Smooth muscle cell (in vitro differentiated cells): ENCODE measurements around the gene ZDHHC6. TPM values are rescaled to one million over a fixed set of nuclear protein-coding genes. Genes with fewer than 3 reads are reported as not detected.
A peak's percentile ranks its signal among the peaks of the same experiment; 100 is the strongest.

Experiments
- DNase-seq: peaks from one replicate; lab custom pipeline; 2025; ENCODE audit not compliant: unreplicated experiment; lab: John Stamatoyannopoulos, UW
- H2AFZ ChIP-seq: fragments of 200-600 bp; sonication (generic); 2 replicates; pipeline ENCODE4 v1.6.0; 2016; ENCODE audit warnings: antibody characterized with exemption, low read depth, mild to moderate bottlenecking
- H3F3A ChIP-seq: fragments of 200-600 bp; sonication (generic); 2 replicates; pipeline ENCODE4 v1.6.0; 2017; ENCODE audit warnings: antibody characterized with exemption, low read depth
- H3K27ac ChIP-seq: fragments of 200-600 bp; sonication (generic); 2 replicates; pipeline ENCODE4 v1.5.1; 2016; ENCODE audit warnings: low read depth, mild to moderate bottlenecking
- H3K27me3 ChIP-seq: fragments of 200-600 bp; sonication (generic); 2 replicates; pipeline ENCODE4 v1.6.1; 2016; ENCODE audit warnings: low read depth, mild to moderate bottlenecking
- H3K36me3 ChIP-seq: fragments of 200-600 bp; sonication (generic); 2 replicates; pipeline ENCODE4 v1.5.1; 2016; ENCODE audit warnings: low read depth
- H3K4me1 ChIP-seq: fragments of 200-600 bp; sonication (generic); 2 replicates; pipeline ENCODE4 v1.5.1; 2016; ENCODE audit warnings: low read depth
- H3K4me2 ChIP-seq: fragments of 200-600 bp; sonication (generic); 2 replicates; pipeline ENCODE4 v1.6.0; 2016; ENCODE audit warnings: mild to moderate bottlenecking
- H3K4me3 ChIP-seq: fragments of 200-600 bp; sonication (generic); 2 replicates; pipeline ENCODE4 v1.5.1; 2016; ENCODE audit warnings: mild to moderate bottlenecking
- H3K79me2 ChIP-seq: fragments of 200-600 bp; sonication (generic); 2 replicates; pipeline ENCODE4 v1.6.0; 2016; ENCODE audit warnings: low read depth, mild to moderate bottlenecking
- H3K9ac ChIP-seq: fragments of 200-600 bp; sonication (generic); 2 replicates; pipeline ENCODE4 v1.6.0; 2016; ENCODE audit warnings: low read depth
- H3K9me3 ChIP-seq: fragments of 200-600 bp; sonication (generic); replicated peaks from 2 replicates; pipeline ENCODE4 v1.5.1; 2016; ENCODE audit warnings: low read depth
- H4K20me1 ChIP-seq: fragments of 200-600 bp; sonication (generic); 2 replicates; pipeline ENCODE4 v1.6.0; 2016; ENCODE audit warnings: low read depth
- CTCF ChIP-seq: fragments of 200-600 bp; sonication (generic); IDR thresholded peaks from 2 replicates; pipeline ENCODE4 v1.5.1; 2017; ENCODE audit warnings: borderline replicate concordance, mild to moderate bottlenecking, antibody characterized with exemption; ENCODE audit not compliant: insufficient read depth, poor library complexity, severe bottlenecking
- WGBS: methylation state at CpG from one replicate; pipeline ENCODE4 v1.1.7; 2016; ENCODE audit warnings: low lambda C conversion rate; 5-methylcytosine and 5-hydroxymethylcytosine counted together
- polyA plus RNA-seq: library from polyadenylated mRNA; unstranded; fragments of >200 nt; fragmentation: Nextera tagmentation; extraction: Ambion mirVana; gene quantifications from 2 replicates; pipeline ENCODE4 v1.2.1, GENCODE V29; 2016
- total RNA-seq: library from RNA; depleted of rRNA; stranded (reverse); fragments of >200 nt; gene quantifications from 2 replicates; pipeline ENCODE4 v1.2.3, GENCODE V29; 2014

Gene ZDHHC6
- total RNA-seq (19.2 and 19.4 TPM in 2 replicates), polyA plus RNA-seq (19.7 and 24.5 TPM in 2 replicates)

DNA sequence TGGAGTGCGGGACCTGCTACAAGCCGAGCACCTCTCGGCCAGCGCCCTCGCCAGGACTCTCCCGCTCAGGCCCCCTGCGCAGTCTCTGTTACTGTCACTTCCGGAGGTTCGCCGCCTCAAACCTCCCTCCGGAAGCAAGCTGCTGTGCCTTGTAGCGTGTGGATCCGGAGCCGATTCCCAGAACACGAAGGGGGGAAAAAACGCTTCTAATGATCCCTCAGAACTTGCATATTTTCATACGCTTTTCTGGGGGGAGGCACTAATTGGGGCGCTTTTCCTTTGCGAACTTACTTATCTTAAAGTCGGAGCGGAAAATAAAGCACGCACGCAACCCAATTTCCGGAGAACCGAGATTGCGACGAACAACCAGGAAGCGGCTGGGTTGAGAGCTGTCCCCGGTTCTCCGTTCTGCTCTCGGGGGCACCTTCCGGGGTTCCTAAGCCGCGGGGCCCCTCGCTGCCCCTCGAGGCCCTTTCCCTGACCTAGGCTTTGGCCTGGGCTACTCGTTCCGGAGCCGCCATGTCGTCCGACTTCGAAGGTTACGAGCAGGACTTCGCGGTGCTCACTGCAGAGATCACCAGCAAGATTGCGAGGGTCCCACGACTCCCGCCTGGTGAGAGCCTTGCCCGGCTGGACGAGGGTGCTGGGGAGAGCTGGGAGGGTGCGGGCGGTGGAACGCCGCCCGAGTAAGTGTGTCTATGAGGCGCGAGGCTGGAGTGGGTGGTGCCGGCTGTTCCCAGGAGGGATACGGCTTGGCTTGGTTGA lies at the start of gene ZDHHC6, which contains the start of gene VTI1A:
ZDHHC6 (minus strand) TSS at position 60 of the 765 bp plus-strand sequence. CDS start 1,478 bp downstream, outside the sequence.
VTI1A (plus strand) TSS at position 361 of the 765 bp plus-strand sequence; CDS start at position 520, 159 bp downstream.
- Histone ChIP-seq H3K4me1 (peaks cover 13% of the 10 kb centered on the region), H3K27me3 (no peaks in the 10 kb centered on the region), H4K20me1 (no peaks in the 10 kb centered on the region), H3K36me3 (no peaks in the 10 kb centered on the region), H3K9ac (peak within 1 kb of the TSS; percentile 98), H2AFZ (peak within 1 kb of the TSS; percentile 99), H3K4me3 (peak within 1 kb of the TSS; percentile 97), H3F3A (no peaks in the 10 kb centered on the region), H3K79me2 (peaks cover 56% of the 10 kb centered on the region), H3K27ac (peak within 1 kb of the TSS; percentile 91), H3K9me3 (no peaks in the 10 kb centered on the region), H3K4me2 (peak within 1 kb of the TSS; percentile 98)
- DNase-seq, result peak; percentile 71
- WGBS, result under 1% methylated on average over 59 of the region's 59 CpGs
- no peak for TF ChIP-seq CTCF

GRCh38 chr10:112492736-112493135 lies 46.0 kb upstream of the ZDHHC6 start:
- Histone ChIP-seq H3K4me1 (no peaks in the 10 kb centered on the region), H3K9ac (no peak overlapping the region), H3K79me2 (peaks cover 8% of the 10 kb centered on the region), H3K9me3 (no peaks in the 10 kb centered on the region), H2AFZ (no peak overlapping the region), H3K27me3 (no peaks in the 10 kb centered on the region), H3K36me3 (no peaks in the 10 kb centered on the region), H3F3A (no peaks in the 10 kb centered on the region), H3K27ac (no peak overlapping the region), H4K20me1 (peaks cover 9% of the 10 kb centered on the region), H3K4me3 (no peak overlapping the region), H3K4me2 (no peak overlapping the region)
- TF ChIP-seq CTCF, result no peak
- WGBS, result 96% methylated on average over 6 of the region's 6 CpGs
- DNase-seq, result no peak

DNA sequence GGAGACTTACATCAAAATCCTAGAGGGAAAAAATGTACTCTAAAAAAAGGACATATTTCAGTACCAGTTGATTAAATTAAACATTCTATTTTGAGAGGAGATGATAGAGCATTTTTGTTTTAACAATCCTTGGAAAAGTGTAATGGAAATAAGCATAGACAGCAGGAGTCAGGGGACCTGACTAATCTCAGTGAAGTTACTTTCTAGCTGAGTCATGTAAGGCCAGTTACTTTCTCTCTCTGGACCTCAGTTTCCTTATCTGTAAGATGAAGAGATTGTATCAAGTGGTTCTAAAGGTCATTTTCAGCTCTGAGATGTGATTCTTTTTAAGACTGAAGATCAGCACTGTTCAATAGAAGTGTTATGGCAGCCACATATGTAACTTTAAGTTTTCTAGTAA lies 44.4 kb upstream of the ZDHHC6 start:
- H3K4me1 ChIP-seq, result no peaks in the 10 kb centered on the region
- DNase-seq, result no peak
- no peaks in the 10 kb centered on the region for H3F3A ChIP-seq
- H3K9ac ChIP-seq, result no peak overlapping the region
- H3K27ac ChIP-seq, result no peak overlapping the region
- peaks cover 8% of the 10 kb centered on the region for H3K79me2 ChIP-seq
- H2AFZ ChIP-seq, result no peak overlapping the region
- TF ChIP-seq CTCF, result no peak
- no peak overlapping the region for H3K4me2 ChIP-seq
- H3K27me3 ChIP-seq, result no peaks in the 10 kb centered on the region
- peaks cover 16% of the 10 kb centered on the region for H4K20me1 ChIP-seq
- no peaks in the 10 kb centered on the region for H3K36me3 ChIP-seq
- no peak overlapping the region for H3K4me3 ChIP-seq
- no peaks in the 10 kb centered on the region for H3K9me3 ChIP-seq

DNA sequence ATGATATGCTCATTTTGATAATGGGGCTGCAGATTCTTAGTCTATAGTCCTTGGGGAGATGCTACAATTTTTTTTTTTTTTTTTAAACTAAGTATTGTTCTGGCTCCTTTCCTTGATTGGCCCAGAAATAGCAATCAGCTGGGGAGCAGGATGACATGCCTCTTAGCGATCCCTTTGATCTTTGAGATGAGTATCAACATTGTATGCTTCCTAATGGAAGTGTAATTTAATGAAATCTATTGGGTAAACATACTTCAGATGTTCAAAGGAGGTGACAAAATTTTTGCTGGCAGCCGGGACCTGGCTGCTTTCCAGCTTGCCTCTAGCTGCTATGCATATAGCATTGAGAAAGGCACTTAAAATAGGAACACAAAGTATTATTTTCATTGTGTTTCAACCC lies 43.8 kb upstream of the ZDHHC6 start:
- 24% methylated on average over 2 of the region's 2 CpGs for WGBS
- no peak overlapping the region for H3K4me2 ChIP-seq

More for the DNA sequence above, 43.8 kb upstream of the ZDHHC6 start:
- no peaks in the 10 kb centered on the region for H3K4me1 ChIP-seq
- no peaks in the 10 kb centered on the region for H3F3A ChIP-seq
- peaks cover 8% of the 10 kb centered on the region for H3K79me2 ChIP-seq
- H3K9me3 ChIP-seq, result no peaks in the 10 kb centered on the region
- no peak for DNase-seq
- no peak overlapping the region for H3K27ac ChIP-seq
- H3K27me3 ChIP-seq, result no peaks in the 10 kb centered on the region
- no peak overlapping the region for H3K4me3 ChIP-seq
- no peaks in the 10 kb centered on the region for H3K36me3 ChIP-seq
- no peak overlapping the region for H2AFZ ChIP-seq
- TF ChIP-seq CTCF, result no peak
- no peak overlapping the region for H3K9ac ChIP-seq
- H4K20me1 ChIP-seq, result peaks cover 16% of the 10 kb centered on the region
